Measurements from ENCODE around the gene SQSTM1.

The SQSTM1 gene

DNA sequence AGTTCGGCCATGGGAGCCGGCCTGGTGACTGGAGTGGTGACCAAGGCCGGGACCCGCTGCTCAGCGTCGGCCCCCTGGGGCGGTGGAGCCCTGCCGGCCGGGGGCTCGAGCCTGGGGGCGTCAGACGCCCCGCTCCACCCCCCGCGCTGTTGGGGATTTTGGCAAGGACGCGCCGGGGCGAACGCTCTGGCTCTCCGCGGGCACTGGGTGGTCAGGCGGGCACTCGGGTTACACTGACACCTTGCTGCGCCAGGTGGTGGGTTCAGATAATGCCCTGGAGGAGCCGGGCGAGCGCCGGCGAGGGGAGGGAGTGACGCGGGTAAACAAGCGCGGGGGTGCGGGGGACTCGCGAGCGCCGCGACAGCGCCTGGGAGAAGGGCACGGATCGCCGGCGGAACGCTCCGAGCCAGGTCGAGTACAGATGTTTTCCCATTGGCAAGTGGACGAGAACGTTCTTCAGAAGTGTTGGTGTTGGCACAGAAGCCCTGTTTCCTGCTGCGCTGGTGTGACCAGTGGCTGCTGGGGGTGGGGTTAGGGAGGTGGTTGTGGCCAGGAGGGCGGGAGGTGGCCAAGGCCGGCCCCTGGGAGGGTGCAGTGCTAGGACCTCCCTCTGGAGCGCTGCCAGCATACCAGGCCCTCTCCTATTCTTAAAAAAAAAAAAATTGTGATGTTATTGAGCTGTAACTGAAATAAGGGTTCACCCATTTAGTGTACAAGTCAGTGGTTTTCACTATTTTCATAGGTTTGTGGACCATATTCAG, 773 bp downstream of the SQSTM1 start:
- peak; percentile 68 for DNase-seq (ENCODE audit: low read depth)
- TF ChIP-seq, protein P1, sequence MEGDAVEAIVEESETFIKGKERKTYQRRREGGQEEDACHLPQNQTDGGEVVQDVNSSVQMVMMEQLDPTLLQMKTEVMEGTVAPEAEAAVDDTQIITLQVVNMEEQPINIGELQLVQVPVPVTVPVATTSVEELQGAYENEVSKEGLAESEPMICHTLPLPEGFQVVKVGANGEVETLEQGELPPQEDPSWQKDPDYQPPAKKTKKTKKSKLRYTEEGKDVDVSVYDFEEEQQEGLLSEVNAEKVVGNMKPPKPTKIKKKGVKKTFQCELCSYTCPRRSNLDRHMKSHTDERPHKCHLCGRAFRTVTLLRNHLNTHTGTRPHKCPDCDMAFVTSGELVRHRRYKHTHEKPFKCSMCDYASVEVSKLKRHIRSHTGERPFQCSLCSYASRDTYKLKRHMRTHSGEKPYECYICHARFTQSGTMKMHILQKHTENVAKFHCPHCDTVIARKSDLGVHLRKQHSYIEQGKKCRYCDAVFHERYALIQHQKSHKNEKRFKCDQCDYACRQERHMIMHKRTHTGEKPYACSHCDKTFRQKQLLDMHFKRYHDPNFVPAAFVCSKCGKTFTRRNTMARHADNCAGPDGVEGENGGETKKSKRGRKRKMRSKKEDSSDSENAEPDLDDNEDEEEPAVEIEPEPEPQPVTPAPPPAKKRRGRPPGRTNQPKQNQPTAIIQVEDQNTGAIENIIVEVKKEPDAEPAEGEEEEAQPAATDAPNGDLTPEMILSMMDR (IDR thresholded peaks at IDR 0.05; ENCODE audit: low read depth, low read length, missing control alignments), result no peak
- H3K4me3 ChIP-seq (ENCODE audit: low read depth, low read length), result peak overlapping the region; percentile 86

DNA sequence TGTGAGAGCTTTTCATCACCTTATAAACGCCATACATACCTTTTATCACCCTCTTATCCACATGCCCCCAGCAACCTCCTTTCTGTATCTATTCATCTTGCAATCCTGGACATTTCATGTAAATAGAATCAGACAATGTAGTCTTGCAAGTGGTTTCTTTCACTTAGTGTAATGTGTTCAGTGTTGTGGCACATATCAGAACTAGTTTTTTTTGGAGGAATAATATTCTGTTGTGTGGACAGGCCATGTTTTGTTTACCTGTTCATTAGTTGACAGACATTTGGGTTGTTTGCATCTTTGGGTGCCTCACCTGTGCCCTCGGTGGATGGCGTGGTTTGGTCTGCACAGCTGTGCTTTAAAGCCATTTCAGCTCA, 1.3 kb downstream of the SQSTM1 start:
- H3K4me3 ChIP-seq (ENCODE audit: low read depth, low read length), result peak overlapping the region; percentile 86
- TF ChIP-seq, protein P1 (IDR thresholded peaks at IDR 0.05; ENCODE audit: low read depth, low read length, missing control alignments), result no peak
- no peak for DNase-seq (ENCODE audit: low read depth)

DNA sequence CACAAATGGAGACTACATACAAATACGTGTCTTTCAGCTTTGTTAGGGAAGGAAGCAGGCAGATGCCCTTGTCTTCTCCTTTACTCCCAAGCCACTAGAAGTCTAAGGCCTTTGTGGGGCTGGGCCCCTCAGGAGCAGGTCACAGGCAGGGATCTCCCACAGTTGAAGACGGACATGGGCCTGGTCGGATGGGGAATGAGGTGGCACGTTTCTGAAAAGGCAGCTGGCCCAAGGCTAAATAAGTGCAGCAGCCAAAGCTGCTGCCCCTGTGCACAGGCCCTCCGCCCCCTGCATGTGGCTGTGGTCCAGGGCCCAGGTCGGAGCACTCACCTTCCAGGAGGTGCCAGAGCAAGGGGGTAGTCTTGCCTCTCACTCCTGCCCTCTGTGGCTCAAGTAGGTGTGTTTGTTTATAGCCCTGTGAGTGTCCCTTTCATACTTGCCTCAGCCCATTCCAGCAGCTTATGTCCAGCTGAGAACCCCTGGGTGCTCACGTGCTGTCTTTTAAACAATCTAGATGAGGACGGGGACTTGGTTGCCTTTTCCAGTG, 1.8 kb downstream of the SQSTM1 start:
- TF ChIP-seq, protein P1 (IDR thresholded peaks at IDR 0.05; ENCODE audit: low read depth, low read length, missing control alignments), result no peak
- no peak for DNase-seq (ENCODE audit: low read depth)
- no peak overlapping the region; the same call in 1 of the 2 replicates for H3K4me3 ChIP-seq (ENCODE audit: low read depth, low read length)

DNA sequence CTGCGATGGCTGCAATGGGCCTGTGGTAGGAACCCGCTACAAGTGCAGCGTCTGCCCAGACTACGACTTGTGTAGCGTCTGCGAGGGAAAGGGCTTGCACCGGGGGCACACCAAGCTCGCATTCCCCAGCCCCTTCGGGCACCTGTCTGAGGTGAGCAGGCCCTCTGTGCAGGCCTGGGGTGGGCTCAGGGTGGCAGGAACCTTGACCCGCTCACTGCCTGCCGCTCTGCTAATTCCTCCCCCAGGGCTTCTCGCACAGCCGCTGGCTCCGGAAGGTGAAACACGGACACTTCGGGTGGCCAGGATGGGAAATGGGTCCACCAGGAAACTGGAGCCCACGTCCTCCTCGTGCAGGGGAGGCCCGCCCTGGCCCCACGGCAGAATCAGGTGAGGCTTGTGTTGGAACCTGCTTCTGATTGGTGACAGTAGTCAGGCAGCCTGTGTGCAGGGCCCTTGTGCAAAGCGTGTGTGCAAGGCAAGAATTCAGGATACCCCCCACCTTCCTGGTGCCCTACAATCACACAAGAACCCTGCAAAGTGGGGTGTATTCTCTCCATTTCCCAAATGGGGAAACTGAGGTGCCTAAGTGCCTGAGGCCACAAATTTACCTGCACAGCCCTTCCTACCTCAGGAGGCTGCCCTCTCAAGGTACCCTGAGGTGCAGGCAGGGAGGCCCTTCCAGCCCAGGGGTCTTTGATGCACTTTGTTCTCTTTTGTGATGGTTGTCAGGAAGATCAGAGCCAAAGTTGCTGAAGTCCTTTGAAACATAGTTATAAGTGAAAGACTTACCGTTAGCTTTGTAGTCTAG, 3.4 kb downstream of the SQSTM1 start:
- no peak for DNase-seq (ENCODE audit: low read depth)
- TF ChIP-seq, protein P1 (IDR thresholded peaks at IDR 0.05; ENCODE audit: low read depth, low read length, missing control alignments), result no peak
- no peak overlapping the region for H3K4me3 ChIP-seq (ENCODE audit: low read depth, low read length)

DNA sequence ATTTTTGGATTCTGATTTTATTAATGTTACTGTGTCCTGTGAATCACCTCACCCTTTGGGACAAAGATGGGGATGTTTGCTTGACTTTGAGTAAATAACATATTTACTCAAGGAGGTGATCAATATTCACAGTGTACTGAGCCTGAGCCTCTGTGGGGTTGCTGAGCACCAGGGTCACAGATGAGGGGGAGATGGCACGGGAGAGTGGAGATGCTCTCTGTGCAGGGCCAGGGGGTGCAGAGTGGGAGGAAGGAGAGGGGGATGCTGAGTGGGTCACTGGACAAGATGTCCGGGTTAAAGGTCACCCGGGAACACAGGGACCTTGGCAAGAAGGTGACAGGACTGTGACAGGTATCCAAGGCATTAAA, 4.0 kb downstream of the SQSTM1 start:
- H3K4me3 ChIP-seq (ENCODE audit: low read depth, low read length), result no peak overlapping the region
- TF ChIP-seq, protein P1 (IDR thresholded peaks at IDR 0.05; ENCODE audit: low read depth, low read length, missing control alignments), result no peak
- DNase-seq (ENCODE audit: low read depth), result no peak

DNA sequence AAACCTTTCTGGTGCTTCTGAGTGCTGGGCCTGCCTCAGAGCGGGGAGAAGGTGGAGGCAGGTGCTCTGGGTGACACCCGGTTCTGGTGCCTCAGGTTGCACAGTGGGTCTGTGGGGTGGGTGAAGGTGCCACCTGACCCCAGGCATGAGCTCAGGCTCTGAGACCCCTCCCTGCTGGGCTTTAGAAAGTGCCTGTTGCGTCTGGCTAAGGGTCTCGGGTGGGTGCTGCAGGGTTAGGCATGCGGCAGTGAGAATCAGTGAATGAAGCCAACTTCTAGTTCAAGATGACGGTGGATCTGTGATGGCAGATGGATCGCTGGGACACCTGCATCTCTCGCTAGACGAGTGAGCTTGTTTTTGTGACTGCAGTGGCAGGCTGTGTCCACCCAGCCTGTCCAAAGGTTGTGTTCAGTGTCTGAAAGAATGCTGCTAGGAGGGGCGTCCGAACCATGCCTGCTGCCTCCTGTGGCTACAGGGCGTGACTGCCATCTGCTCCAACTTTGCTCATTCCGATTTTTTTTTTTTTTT, 5.0 kb downstream of the SQSTM1 start:
- TF ChIP-seq, protein P1 (IDR thresholded peaks at IDR 0.05; ENCODE audit: low read depth, low read length, missing control alignments), result no peak
- H3K4me3 ChIP-seq (ENCODE audit: low read depth, low read length), result no peak overlapping the region
- no peak for DNase-seq (ENCODE audit: low read depth)
